Measurements from ENCODE around the gene CLIP3. TPM values are rescaled to one million over a fixed set of nuclear protein-coding genes. Genes with fewer than 3 reads are reported as not detected.
A peak's percentile ranks its signal among the peaks of the same experiment; 100 is the strongest.

CLIP3 gene
- total and polyA plus RNA-seq, 7 donors = 1.2 to 53.7 (median 22.5) TPM

- H3K4me3 ChIP-seq = no peak overlapping the region
- H3K36me3 ChIP-seq = no peaks in the 10 kb centered on the region
- no peak overlapping the region for H3K27ac ChIP-seq
- no peaks in the 10 kb centered on the region for H3K9me3 ChIP-seq
- 75 to 84% methylated on average over 10 of the region's 10 CpGs for WGBS, 2 donors
- peaks cover 0 to 29% (median 22%) of the 10 kb centered on the region in 4 donors for H3K4me1 ChIP-seq
- H3K27me3 ChIP-seq = peaks cover 10 to 37% (median 17%) of the 10 kb centered on the region in 3 donors
- intact Hi-C loops (cut with DNase I) = no loop called here
- no peak for DNase-seq
- TF ChIP-seq POLR2AphosphoS5 (IDR thresholded peaks at IDR 0.05) (no peak), CTCF (IDR thresholded peaks at IDR 0.05) (no peak), EP300 (IDR thresholded peaks at IDR 0.05) (no peak), POLR2A (IDR thresholded peaks at IDR 0.05) (no peak)
Observed at GRCh38 chr19:35990771-35991730, 41.6 kb downstream of the CLIP3 start.

GRCh38 chr19:35990156-35990555 lies 42.5 kb downstream of the CLIP3 start:
- H3K4me1 ChIP-seq = peaks cover 0 to 20% (median 18%) of the 10 kb centered on the region in 4 donors
- intact Hi-C loops (cut with DNase I) = no loop called here
- WGBS, 2 donors = 94 to 95% methylated on average over 4 of the region's 4 CpGs
- H3K27me3 ChIP-seq = peaks cover 11 to 46% (median 26%) of the 10 kb centered on the region in 3 donors
- DNase-seq = no peak
- no peaks in the 10 kb centered on the region for H3K36me3 ChIP-seq
- no peak for TF ChIP-seq CTCF (IDR thresholded peaks at IDR 0.05)
- TF ChIP-seq POLR2AphosphoS5 (IDR thresholded peaks at IDR 0.05) = no peak
- no peak for TF ChIP-seq EP300 (IDR thresholded peaks at IDR 0.05)
- TF ChIP-seq POLR2A (IDR thresholded peaks at IDR 0.05) = no peak
- H3K9me3 ChIP-seq = no peaks in the 10 kb centered on the region
- H3K4me3 ChIP-seq = no peak overlapping the region
- H3K27ac ChIP-seq = no peak overlapping the region

- intact Hi-C loops (cut with DNase I) = no loop called here
- TF ChIP-seq CTCF (IDR thresholded peaks at IDR 0.05) (no peak), POLR2AphosphoS5 (IDR thresholded peaks at IDR 0.05) (no peak), EP300 (IDR thresholded peaks at IDR 0.05) (no peak), POLR2A (IDR thresholded peaks at IDR 0.05) (no peak)
- Histone ChIP-seq H3K27ac (no peak overlapping the region), H3K9me3 (no peaks in the 10 kb centered on the region), H3K4me3 (no peak overlapping the region), H3K36me3 (no peaks in the 10 kb centered on the region), H3K27me3 (peaks cover 11 to 54% (median 27%) of the 10 kb centered on the region in 3 donors), H3K4me1 (peaks cover 0 to 11% (median 10%) of the 10 kb centered on the region in 4 donors)
- 87 to 93% methylated on average over 3 of the region's 3 CpGs for whole genome bisulfite sequencing, 2 donors
- DNase-seq = no peak
Observed at GRCh38 chr19:35988824-35989223, 43.8 kb downstream of the CLIP3 start.

DNA sequence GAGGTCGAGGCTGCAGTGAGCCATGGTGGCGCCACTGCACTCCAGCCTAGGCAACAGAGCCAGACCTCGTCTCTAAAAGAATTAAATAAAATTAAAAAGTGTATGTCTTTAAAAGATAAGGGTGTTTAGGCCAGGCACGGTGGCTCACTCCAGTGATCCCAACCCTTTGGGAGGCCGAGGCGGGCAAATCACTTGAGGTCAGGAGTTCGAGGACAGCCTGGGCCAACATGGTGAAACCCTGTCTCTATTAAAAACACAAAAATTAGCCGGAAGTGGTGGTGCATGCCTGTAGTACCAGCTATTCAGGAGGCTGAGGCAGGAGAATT lies 45.1 kb downstream of the CLIP3 start:
- no peak for DNase-seq
- WGBS, 2 donors = 22 to 33% methylated on average over 8 of the region's 8 CpGs
- H3K27me3 ChIP-seq = peaks cover 11 to 60% (median 27%) of the 10 kb centered on the region in 3 donors
- peaks cover 0 to 11% (median 9%) of the 10 kb centered on the region in 4 donors for H3K4me1 ChIP-seq
- intact Hi-C loops (cut with DNase I) = no loop called here
- no peaks in the 10 kb centered on the region for H3K9me3 ChIP-seq
- H3K36me3 ChIP-seq = no peaks in the 10 kb centered on the region
- TF ChIP-seq EP300 (IDR thresholded peaks at IDR 0.05) (no peak), CTCF (IDR thresholded peaks at IDR 0.05) (no peak), POLR2AphosphoS5 (IDR thresholded peaks at IDR 0.05) (no peak), POLR2A (IDR thresholded peaks at IDR 0.05) (no peak)
- peak overlapping the region in 3 of 4 donors; percentile 25 to 38 (median 32) for H3K4me3 ChIP-seq
- H3K27ac ChIP-seq = no peak overlapping the region

All from sigmoid colon (tissue), 7 donors.